MCF 10A (cell line): ENCODE measurements around the gene ACADL. TPM values are rescaled to one million over a fixed set of nuclear protein-coding genes. Genes with fewer than 3 reads are reported as not detected.

ENCODE experiments used
- BruUV-seq: library from RNA; stranded (reverse); fragments of 400-500 nt; replicated peaks from 2 replicates; lab custom pipeline; 2021; lab: Mats Ljungman, UMichigan
- CTCF ChIA-PET: fragments of 300-600 bp; sonication (Branson Sonifier 250); formaldehyde crosslinking; extraction: SDS; loops from one replicate; lab custom pipeline; 2021; ENCODE audit warnings: antibody characterized with exemption, inconsistent platforms; lab: Yijun Ruan, JAX
- POLR2A ChIA-PET: fragments of 300-600, 350-650 bp; sonication (Branson Sonifier 250); formaldehyde crosslinking; extraction: SDS; loops from one replicate; lab custom pipeline; 2020; ENCODE audit warnings: antibody characterized with exemption, inconsistent platforms; lab: Yijun Ruan, JAX
- DNase-seq: peaks from one replicate; pipeline ENCODE4 v3.0.0-alpha.2; 2018; ENCODE audit not compliant: unreplicated experiment
- H3K27ac Mint-ChIP-seq: one replicate; pipeline ENCODE4 v1.8.0; 2022; ENCODE audit warnings: mild to moderate bottlenecking, low read depth, mixed read lengths; ENCODE audit not compliant: unreplicated experiment
- H3K27me3 Mint-ChIP-seq: one replicate; pipeline ENCODE4 v1.8.0; 2022; ENCODE audit warnings: mixed read lengths; ENCODE audit not compliant: insufficient read depth, unreplicated experiment
- H3K36me3 Mint-ChIP-seq: one replicate; pipeline ENCODE4 v1.8.0; 2022; ENCODE audit warnings: mild to moderate bottlenecking, moderate library complexity, mixed read lengths; ENCODE audit not compliant: insufficient read depth, unreplicated experiment
- H3K4me1 Mint-ChIP-seq: one replicate; pipeline ENCODE4 v1.8.0; 2022; ENCODE audit warnings: mixed read lengths; ENCODE audit not compliant: insufficient read depth, unreplicated experiment
- H3K4me3 Mint-ChIP-seq: one replicate; pipeline ENCODE4 v1.8.0; 2022; ENCODE audit warnings: mild to moderate bottlenecking, moderate library complexity, mixed read lengths; ENCODE audit not compliant: unreplicated experiment
- H3K9me3 Mint-ChIP-seq: one replicate; pipeline ENCODE4 v1.8.0; 2022; ENCODE audit warnings: mixed read lengths; ENCODE audit not compliant: unreplicated experiment
- intact Hi-C: fragments of 100-400 bp; cut with micrococcal nuclease; formaldehyde crosslinking; loops from 2 replicates; pipeline ENCODE4 v1.14.1; 2022
- total RNA-seq: library from RNA; stranded (reverse); gene quantifications from 2 replicates; pipeline ENCODE4 v1.2.3, GENCODE V29; 2022
- TF ChIP-seq, protein P1 (sequence below): fragments of 200-600 bp; IDR thresholded peaks from one replicate; pipeline ENCODE4 v1.8.0; 2022; ENCODE audit warnings: antibody characterized with exemption, mild to moderate bottlenecking; ENCODE audit not compliant: unreplicated experiment

The ACADL gene
- total RNA-seq, 1 experiment from 2014 or later: not detected

DNA sequence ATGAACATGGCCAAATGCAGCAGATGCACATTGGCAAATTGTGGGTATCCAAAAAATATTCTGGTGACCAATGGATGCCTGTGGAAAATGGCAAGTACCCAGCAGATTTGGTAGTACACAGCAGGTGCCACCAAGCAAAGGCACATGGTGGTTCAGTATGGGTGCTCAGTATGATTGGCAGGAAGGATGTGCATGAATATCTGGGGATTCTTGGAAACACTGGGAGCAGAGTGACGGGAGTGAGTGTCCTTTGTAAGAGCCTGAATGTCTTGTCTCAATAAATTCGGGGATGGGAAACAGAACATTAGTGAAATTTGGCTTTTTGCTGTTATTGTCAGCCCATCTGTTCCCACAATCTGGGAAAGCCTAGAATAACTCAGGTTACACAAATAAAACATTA is 36.8 kb upstream of the ACADL start:
- H3K4me3 Mint-ChIP-seq: no peak overlapping the region

GRCh38 chr2:210259687-210260086 is 34.4 kb upstream of the ACADL start:
- Mint-ChIP-seq H3K27me3 (no peaks in the 10 kb centered on the region), H3K4me1 (no peaks in the 10 kb centered on the region), H3K9me3 (no peaks in the 10 kb centered on the region), H3K36me3 (no peaks in the 10 kb centered on the region), H3K4me3 (no peak overlapping the region), H3K27ac (no peak overlapping the region)
- no peak for DNase-seq
- BruUV-seq: no TSS peak
- intact Hi-C loops: no loop called here
- TF ChIP-seq, protein P1, sequence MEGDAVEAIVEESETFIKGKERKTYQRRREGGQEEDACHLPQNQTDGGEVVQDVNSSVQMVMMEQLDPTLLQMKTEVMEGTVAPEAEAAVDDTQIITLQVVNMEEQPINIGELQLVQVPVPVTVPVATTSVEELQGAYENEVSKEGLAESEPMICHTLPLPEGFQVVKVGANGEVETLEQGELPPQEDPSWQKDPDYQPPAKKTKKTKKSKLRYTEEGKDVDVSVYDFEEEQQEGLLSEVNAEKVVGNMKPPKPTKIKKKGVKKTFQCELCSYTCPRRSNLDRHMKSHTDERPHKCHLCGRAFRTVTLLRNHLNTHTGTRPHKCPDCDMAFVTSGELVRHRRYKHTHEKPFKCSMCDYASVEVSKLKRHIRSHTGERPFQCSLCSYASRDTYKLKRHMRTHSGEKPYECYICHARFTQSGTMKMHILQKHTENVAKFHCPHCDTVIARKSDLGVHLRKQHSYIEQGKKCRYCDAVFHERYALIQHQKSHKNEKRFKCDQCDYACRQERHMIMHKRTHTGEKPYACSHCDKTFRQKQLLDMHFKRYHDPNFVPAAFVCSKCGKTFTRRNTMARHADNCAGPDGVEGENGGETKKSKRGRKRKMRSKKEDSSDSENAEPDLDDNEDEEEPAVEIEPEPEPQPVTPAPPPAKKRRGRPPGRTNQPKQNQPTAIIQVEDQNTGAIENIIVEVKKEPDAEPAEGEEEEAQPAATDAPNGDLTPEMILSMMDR: no peak
- ChIA-PET CTCF (no interaction called here), POLR2A (no interaction called here)

More for the DNA sequence above, 36.8 kb upstream of the ACADL start:
- Mint-ChIP-seq H3K27me3 (peaks cover 9% of the 10 kb centered on the region), H3K9me3 (no peaks in the 10 kb centered on the region), H3K27ac (no peak overlapping the region), H3K4me1 (no peaks in the 10 kb centered on the region), H3K36me3 (no peaks in the 10 kb centered on the region)
- POLR2A ChIA-PET: no interaction called here
- DNase-seq: no peak
- intact Hi-C loops: no loop called here
- TF ChIP-seq, protein P1: no peak
- CTCF ChIA-PET: no interaction called here
- no TSS peak for BruUV-seq

DNA sequence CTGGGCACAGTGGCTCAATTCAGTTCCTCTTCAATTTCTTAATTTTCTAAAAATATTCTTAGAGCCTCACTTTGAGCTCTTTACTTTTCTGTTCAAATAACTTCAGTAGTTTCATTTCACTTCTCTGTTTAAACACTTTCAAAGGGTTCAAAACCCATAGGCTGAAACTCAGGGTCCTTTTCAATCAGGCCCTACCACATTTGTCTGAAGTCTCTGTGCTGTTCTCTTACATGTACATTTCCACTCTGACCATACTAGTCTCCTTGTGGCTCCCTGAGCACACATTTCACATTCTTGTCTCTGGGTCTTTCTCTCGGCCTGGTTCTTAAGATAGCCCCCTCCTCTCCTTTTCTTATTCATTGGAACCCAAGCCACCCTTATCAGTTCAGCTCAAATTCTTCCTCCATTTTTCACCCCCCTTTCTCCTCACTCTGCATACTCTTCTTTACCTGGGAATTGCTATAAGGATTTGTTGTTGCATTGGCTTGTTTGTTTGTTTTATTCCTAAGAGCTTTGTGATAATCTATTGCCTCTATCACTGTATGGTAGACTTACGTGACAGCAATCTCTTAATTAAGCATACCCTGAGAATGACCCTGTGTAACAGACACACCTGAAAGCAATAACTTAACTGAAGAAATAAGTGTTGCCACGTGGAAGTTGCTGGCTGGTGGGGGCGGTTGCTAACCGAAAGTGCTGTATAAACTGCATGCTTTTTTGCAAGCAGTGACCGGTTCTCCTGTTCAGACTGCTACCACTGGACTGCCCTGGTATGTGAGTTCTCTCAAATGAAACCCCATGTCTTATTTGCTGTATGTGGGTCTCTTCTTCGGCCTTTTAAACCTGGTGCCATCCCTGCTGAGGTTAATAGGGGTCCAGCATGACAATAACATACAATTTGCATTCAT is 27.7 kb upstream of the ACADL start:
- Mint-ChIP-seq H3K9me3 (no peaks in the 10 kb centered on the region), H3K36me3 (no peaks in the 10 kb centered on the region), H3K27ac (no peak overlapping the region), H3K27me3 (no peaks in the 10 kb centered on the region), H3K4me1 (no peaks in the 10 kb centered on the region), H3K4me3 (no peak overlapping the region)
- CTCF ChIA-PET: interaction anchor here (0.6 to 2.2 kb wide), 6 partner anchors 13 to 167 kb away, joined by 3 to 20 read pairs (median 4); no protein-coding TSS in a partner anchor
- TF ChIP-seq, protein P1: no peak
- POLR2A ChIA-PET: no interaction called here
- no peak for DNase-seq
- no TSS peak for BruUV-seq
- intact Hi-C loops: no loop called here

DNA sequence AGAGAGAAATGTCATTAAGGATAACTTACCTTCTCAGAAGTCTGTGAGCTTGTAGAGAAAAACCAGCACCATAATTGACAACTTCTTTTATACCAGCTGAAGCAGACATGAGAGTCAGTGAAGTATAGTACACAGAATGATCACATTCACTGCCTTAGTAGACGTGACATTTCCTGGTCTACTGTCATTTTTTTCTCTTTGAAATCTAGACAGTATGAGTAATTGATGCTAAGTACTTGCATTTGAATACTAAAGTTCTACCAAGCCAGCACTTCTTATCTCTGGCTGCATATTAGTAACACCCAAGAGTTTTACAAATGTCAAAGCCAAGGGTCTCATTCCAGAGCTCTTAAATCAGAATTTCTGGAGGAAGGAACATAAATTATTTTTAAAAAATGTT is 25.4 kb upstream of the ACADL start:
- CTCF ChIA-PET: interaction anchor here (0.6 to 4.8 kb wide), 7 partner anchors 10 to 785 kb away, joined by 3 to 152 read pairs (median 4); no protein-coding TSS in a partner anchor
- Mint-ChIP-seq H3K36me3 (no peaks in the 10 kb centered on the region), H3K27me3 (no peaks in the 10 kb centered on the region), H3K4me1 (no peaks in the 10 kb centered on the region), H3K9me3 (no peaks in the 10 kb centered on the region), H3K4me3 (no peak overlapping the region), H3K27ac (no peak overlapping the region)
- POLR2A ChIA-PET: no interaction called here
- no TSS peak for BruUV-seq
- no peak for DNase-seq
- intact Hi-C loops: no loop called here
- TF ChIP-seq, protein P1: no peak
